Common myeloid progenitor, CD34-positive (primary cell): Measurements from ENCODE around the gene GRK3.
"Not testable (repeated sequence)": the region's sequence is repeated elsewhere in the genome, so short reads cannot be mapped to it uniquely, and the experiment has no call there.

Source experiments
- CTCF ChIA-PET: fragments of 350-600 bp; sonication (Branson Sonifier 250); formaldehyde crosslinking; loops from one replicate; lab custom pipeline; 2021; ENCODE audit warnings: antibody characterized with exemption; lab: Charles Lee
- POLR2A ChIA-PET: fragments of 350-600 bp; sonication (Branson Sonifier 250); formaldehyde crosslinking; loops from one replicate; lab custom pipeline; 2021; ENCODE audit warnings: antibody characterized with exemption; lab: Charles Lee
- DNase-seq, 3 donors: peaks; one replicate each; pipeline versions ENCODE4 v3.0.0 to v3.0.0-alpha.2; 2013
- H3K27ac ChIP-seq, 2 experiments: 1 replicate in 1 of 2; 2 replicates in 1 of 2; pipeline ENCODE4 v1.7.0; 2013; ENCODE audit warnings: inconsistent platforms in 2 of 2, low read length in 2 of 2, mild to moderate bottlenecking in 2 of 2, low read depth in 1 of 2, moderate library complexity in 1 of 2; ENCODE audit not compliant: severe bottlenecking in 2 of 2, insufficient read depth in 1 of 2, poor library complexity in 1 of 2
- H3K27me3 ChIP-seq, 5 experiments: replicated peaks in 2 of 5; 1 replicate in 3 of 5; 2 replicates in 2 of 5; pipeline versions ENCODE4 v1.6.1 to v1.7.0; 2013; ENCODE audit warnings: low read length in 4 of 5, mild to moderate bottlenecking in 2 of 5, moderate library complexity in 2 of 5, inconsistent platforms in 1 of 5; ENCODE audit not compliant: insufficient read depth in 5 of 5, control insufficient read depth in 4 of 5
- H3K36me3 ChIP-seq, 4 experiments: 1 replicate in 2 of 4; 2 replicates in 2 of 4; pipeline versions ENCODE4 v1.6.1 to v1.7.0; 2013; ENCODE audit warnings: low read length in 3 of 4, control low read depth in 1 of 4, mild to moderate bottlenecking in 1 of 4; ENCODE audit not compliant: control insufficient read depth in 4 of 4, insufficient read depth in 4 of 4
- H3K4me1 ChIP-seq, 4 experiments: 1 replicate in 3 of 4; 2 replicates in 1 of 4; pipeline versions ENCODE4 v1.6.1 to v1.7.1; 2013; ENCODE audit warnings: low read length in 3 of 4, mild to moderate bottlenecking in 3 of 4, control low read depth in 1 of 4, inconsistent platforms in 1 of 4, moderate library complexity in 1 of 4; ENCODE audit not compliant: control insufficient read depth in 4 of 4, insufficient read depth in 4 of 4; ENCODE audit errors: control extremely low read depth in 1 of 4
- H3K4me3 ChIP-seq, 7 experiments: 1 replicate in 4 of 7; 2 replicates in 3 of 7; pipeline versions ENCODE4 v1.5.1 to v1.7.0; 2013; ENCODE audit warnings: mild to moderate bottlenecking in 7 of 7, low read length in 6 of 7, moderate library complexity in 6 of 7, inconsistent platforms in 2 of 7, low read depth in 2 of 7, control low read depth in 1 of 7; ENCODE audit not compliant: insufficient read depth in 4 of 7, control insufficient read depth in 1 of 7; ENCODE audit errors: extremely low read depth in 1 of 7
- H3K9me3 ChIP-seq, 5 experiments: 1 replicate in 4 of 5; 2 replicates in 1 of 5; pipeline versions ENCODE4 v1.6.1 to v1.7.1; 2013; ENCODE audit warnings: low read length in 4 of 5, mild to moderate bottlenecking in 2 of 5, inconsistent platforms in 1 of 5, low read depth in 1 of 5, moderate library complexity in 1 of 5; ENCODE audit not compliant: control insufficient read depth in 4 of 5, insufficient read depth in 2 of 5; ENCODE audit errors: control extremely low read depth in 1 of 5
- WGBS: methylation state at CpG from one replicate; pipeline ENCODE4 v1.1.5; 2013; ENCODE audit not compliant: insufficient coverage; 5-methylcytosine and 5-hydroxymethylcytosine counted together

GRK3 gene

DNA sequence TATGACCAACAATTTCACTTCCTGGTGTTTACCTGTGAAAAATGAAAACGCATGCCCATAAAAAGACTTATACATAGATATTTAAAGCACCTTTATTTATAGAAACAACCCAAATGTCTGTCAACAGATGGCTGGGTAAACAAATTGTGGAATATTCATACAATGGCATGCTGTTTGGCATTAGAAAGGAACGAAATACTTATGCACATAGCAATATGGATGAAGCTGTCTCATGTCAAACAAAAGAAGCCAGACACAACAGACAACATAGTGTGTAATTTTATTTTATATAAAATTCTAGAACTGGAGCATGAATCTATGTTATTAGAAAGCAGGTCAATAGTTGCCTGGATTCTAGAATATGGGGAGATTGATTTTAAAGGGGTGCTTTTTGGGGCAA lies 38.0 kb downstream of the GRK3 start:
- no CpG with 5 or more reads among the region's 2 CpGs for WGBS
- peaks cover 0 to 6% (median 5%) of the 10 kb centered on the region in 4 experiments for H3K4me1 ChIP-seq
- peaks cover 0 to 4% (median 0%) of the 10 kb centered on the region in 5 experiments for H3K9me3 ChIP-seq
- POLR2A ChIA-PET: no interaction called here
- H3K36me3 ChIP-seq: peaks cover 0 to 3% (median 2%) of the 10 kb centered on the region in 4 experiments
- no peaks in the 10 kb centered on the region for H3K27me3 ChIP-seq
- no peak overlapping the region for H3K4me3 ChIP-seq
- no peak overlapping the region for H3K27ac ChIP-seq
- no peak for DNase-seq
- CTCF ChIA-PET: no interaction called here

DNA sequence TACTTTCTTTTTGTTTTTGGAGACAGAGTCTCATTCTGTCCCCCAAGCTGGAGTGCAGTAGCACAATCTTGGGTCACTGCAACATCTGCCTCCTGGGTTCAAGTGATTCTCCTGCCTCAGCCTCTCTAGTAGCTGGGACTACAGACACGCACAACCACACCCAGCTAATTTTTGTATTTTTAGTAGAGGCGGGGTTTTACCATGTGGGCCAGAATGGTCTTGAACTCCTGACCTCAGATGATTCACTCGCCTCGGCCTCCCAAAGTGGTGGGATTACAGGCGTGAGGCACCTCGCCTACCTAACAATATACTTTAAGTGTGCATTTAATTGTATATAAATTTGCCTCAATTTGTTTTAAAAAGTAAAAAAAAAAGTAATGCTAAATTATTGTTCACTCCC lies 38.4 kb downstream of the GRK3 start:
- Histone ChIP-seq H3K4me3 (no peak overlapping the region), H3K27ac (no peak overlapping the region), H3K4me1 (peaks cover 0 to 6% (median 5%) of the 10 kb centered on the region in 4 experiments), H3K27me3 (no peaks in the 10 kb centered on the region), H3K36me3 (no peaks in the 10 kb centered on the region), H3K9me3 (peaks cover 0 to under 1% (median 0%) of the 10 kb centered on the region in 5 experiments)
- CTCF ChIA-PET: interaction anchor here (1.0 kb wide), 1 partner anchor 98 kb away, joined by 3 read pairs; no protein-coding TSS in a partner anchor
- 100% methylated on average over 1 of the region's 6 CpGs for WGBS
- no peak for DNase-seq
- POLR2A ChIA-PET: no interaction called here

GRCh38 chr22:25605146-25605545 lies 40.7 kb downstream of the GRK3 start:
- H3K9me3 ChIP-seq, DNase-seq, H3K27me3 ChIP-seq, H3K36me3 ChIP-seq, POLR2A ChIA-PET, H3K4me3 ChIP-seq, H3K27ac ChIP-seq, H3K4me1 ChIP-seq, CTCF ChIA-PET: not testable (repeated sequence)
- 80% methylated on average over 1 of the region's 3 CpGs for WGBS

DNA sequence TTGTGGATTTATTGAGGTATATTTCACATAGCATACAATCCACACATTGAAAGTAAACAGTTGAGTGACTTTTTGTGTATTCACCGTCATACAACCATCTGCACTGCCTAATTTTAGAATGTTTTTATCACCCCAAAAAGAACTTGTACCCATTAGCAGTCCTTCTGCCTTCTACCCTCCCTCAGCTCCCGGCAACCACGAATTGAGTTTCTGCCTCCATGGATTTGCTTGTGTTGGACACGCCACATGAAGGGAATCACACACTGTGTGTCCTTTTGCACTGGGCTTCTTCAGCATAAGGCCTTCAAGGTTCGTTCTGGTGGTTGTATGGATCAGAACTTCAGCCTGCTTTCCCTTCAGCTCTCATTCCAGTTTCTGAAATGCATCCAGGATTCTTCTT lies 41.1 kb downstream of the GRK3 start:
- DNase-seq, H3K4me3 ChIP-seq, H3K27ac ChIP-seq, CTCF ChIA-PET, H3K9me3 ChIP-seq, H3K27me3 ChIP-seq, POLR2A ChIA-PET, H3K36me3 ChIP-seq, H3K4me1 ChIP-seq: not testable (repeated sequence)
- WGBS: 100% methylated on average over 2 of the region's 5 CpGs

GRCh38 chr22:25611284-25611683 lies 46.8 kb downstream of the GRK3 start:
- H3K9me3 ChIP-seq, H3K4me3 ChIP-seq, H3K27ac ChIP-seq, H3K27me3 ChIP-seq, POLR2A ChIA-PET, H3K36me3 ChIP-seq, H3K4me1 ChIP-seq, CTCF ChIA-PET, DNase-seq: not testable (repeated sequence)
- no CpG with 5 or more reads among the region's 1 CpG for WGBS

DNA sequence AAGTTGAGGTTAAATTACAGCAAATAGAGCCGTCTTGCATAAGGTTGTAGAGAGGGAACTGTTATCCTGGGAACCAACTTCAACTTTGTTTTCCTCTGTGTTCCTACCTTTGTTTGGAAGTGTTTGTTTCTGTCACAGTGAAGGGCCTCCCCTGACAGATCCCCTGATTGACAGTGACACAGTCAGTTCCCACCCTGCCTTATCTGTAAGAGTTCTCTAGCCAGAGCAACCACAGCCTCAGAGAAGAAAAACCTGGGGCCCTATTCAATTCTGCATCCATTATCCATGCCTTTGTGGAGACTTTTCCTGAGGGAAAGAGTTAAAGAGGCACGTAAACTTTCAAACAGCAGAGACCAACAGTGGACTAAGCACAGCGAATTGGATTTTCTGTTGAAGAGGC lies 48.7 kb downstream of the GRK3 start:
- H3K4me1 ChIP-seq, H3K27me3 ChIP-seq, CTCF ChIA-PET, DNase-seq, H3K4me3 ChIP-seq, H3K36me3 ChIP-seq, POLR2A ChIA-PET, H3K9me3 ChIP-seq, H3K27ac ChIP-seq: not testable (repeated sequence)
- WGBS: no CpG with 5 or more reads among the region's 3 CpGs

DNA sequence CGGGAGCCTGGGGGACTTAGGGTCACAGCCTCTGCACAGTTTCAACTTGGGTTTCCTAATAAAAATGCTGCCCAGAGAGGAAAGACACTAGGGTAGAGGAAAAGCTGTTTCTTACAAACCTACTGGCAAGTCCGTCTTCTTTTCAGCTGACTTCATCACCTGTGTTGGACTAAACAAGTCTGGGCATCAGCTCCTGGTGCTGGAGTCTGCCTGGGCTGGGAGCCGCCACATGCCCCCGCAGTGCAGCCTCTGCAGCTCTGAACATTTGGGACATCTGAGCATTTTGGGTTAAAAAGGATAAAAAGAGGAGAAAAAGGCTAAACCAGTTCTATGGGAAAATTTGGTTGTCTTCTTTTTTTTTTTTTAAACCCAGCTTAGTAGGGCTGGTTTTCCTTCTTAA lies 49.1 kb downstream of the GRK3 start:
- CTCF ChIA-PET: not testable (repeated sequence)

More for the DNA sequence above, 49.1 kb downstream of the GRK3 start:
- WGBS: no CpG with 5 or more reads among the region's 4 CpGs
- H3K4me1 ChIP-seq, H3K27me3 ChIP-seq, H3K36me3 ChIP-seq, H3K27ac ChIP-seq, POLR2A ChIA-PET, DNase-seq, H3K9me3 ChIP-seq, H3K4me3 ChIP-seq: not testable (repeated sequence)
